ENCODE results near the gene JSRP1.

The JSRP1 gene

DNA sequence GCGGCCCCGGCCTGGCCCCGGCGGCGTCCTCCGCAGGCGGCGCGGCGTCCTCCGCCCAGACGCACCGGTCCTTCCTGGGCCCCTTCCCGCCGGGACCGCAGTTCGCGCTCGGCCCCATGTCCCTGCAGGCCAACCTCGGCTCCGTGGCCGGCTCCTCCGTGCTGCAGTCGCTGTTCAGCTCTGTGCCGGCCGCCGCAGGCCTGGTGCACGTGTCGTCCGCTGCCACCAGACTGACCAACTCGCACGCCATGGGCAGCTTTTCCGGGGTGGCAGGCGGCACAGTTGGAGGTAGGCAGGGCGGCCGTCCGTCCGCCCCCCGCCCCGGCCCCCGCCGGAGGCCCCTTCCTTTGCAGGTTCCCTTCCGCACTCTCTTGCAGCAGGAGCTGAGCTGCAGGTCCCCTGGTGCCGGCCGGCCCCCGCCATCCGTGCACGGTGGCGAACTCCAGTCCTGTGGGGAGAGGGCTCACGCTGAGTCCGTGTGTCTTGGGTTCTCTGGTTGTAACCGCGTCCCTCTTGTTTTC lies 29.3 kb downstream of the JSRP1 start:
- no peak for TF ChIP-seq ZFX (IDR thresholded peaks at IDR 0.05)
- TF ChIP-seq, protein P1, sequence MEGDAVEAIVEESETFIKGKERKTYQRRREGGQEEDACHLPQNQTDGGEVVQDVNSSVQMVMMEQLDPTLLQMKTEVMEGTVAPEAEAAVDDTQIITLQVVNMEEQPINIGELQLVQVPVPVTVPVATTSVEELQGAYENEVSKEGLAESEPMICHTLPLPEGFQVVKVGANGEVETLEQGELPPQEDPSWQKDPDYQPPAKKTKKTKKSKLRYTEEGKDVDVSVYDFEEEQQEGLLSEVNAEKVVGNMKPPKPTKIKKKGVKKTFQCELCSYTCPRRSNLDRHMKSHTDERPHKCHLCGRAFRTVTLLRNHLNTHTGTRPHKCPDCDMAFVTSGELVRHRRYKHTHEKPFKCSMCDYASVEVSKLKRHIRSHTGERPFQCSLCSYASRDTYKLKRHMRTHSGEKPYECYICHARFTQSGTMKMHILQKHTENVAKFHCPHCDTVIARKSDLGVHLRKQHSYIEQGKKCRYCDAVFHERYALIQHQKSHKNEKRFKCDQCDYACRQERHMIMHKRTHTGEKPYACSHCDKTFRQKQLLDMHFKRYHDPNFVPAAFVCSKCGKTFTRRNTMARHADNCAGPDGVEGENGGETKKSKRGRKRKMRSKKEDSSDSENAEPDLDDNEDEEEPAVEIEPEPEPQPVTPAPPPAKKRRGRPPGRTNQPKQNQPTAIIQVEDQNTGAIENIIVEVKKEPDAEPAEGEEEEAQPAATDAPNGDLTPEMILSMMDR (conservative IDR thresholded peaks at IDR 0.05) = no peak

DNA sequence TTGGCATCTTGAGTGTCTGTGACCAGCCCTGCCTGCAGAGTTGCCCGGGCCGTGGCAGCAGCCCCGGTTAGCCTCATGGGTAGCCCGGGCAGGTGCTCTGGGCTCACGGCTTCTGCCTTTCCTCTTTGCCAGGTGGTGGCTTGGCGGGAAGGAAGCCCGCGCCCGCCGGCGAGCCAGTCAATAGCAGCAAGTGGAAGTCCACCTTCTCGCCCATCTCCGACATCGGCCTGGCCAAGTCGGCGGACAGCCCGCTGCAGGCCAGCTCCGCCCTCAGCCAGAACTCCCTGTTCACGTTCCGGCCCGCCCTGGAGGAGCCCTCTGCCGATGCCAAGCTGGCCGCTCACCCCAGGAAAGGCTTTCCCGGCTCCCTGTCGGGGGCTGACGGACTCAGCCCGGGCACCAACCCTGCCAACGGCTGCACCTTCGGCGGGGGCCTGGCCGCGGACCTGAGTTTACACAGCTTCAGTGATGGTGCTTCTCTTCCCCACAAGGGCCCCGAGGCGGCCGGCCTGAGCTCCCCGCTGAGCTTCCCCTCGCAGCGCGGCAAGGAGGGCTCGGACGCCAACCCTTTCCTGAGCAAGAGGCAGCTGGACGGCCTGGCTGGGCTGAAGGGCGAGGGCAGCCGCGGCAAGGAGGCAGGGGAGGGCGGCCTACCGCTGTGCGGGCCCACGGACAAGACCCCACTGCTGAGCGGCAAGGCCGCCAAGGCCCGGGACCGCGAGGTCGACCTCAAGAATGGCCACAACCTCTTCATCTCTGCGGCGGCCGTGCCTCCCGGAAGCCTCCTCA lies 30.0 kb downstream of the JSRP1 start:
- no peak overlapping the region for H3K27ac ChIP-seq
- TF ChIP-seq, protein P1 (conservative IDR thresholded peaks at IDR 0.05) = no peak
- no peak for TF ChIP-seq ZFX (IDR thresholded peaks at IDR 0.05)

More for the DNA sequence above, 29.3 kb downstream of the JSRP1 start:
- no peak overlapping the region for H3K27ac ChIP-seq

GRCh38 chr19:2225415-2226050 lies 30.7 kb downstream of the JSRP1 start:
- H3K27ac ChIP-seq = no peak overlapping the region
- TF ChIP-seq ZFX (IDR thresholded peaks at IDR 0.05) = no peak
- TF ChIP-seq, protein P1 (conservative IDR thresholded peaks at IDR 0.05) = no peak

DNA sequence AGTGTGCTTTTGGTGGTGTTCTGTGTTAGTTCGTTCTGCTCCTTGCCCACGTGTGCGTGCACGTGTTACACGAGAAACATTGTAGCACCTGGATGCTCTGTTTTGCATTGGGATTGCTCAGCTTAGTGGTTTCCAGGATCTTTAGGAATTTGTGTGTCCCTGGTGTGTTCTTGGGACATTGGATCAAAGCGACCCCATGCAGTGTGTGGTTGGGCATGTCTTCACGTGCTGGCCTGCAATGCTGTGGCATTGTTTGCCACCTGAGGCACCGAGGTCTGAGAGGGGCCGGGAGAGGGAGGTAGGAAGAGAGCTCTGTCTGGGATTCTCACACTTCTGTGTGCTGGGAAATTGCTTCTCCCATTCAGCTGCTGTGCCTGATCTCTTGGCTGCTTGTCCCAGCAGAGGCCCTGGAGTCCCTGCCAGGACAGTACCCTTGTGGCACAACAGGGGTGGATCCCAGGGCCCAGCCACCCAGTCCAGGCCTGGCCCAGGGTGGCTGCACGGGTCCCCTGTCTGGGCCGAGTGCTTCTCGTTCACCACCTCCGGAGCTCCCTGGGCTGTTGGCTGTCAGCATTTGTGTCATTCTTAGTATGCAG lies 31.4 kb downstream of the JSRP1 start:
- no peak for TF ChIP-seq ZFX (IDR thresholded peaks at IDR 0.05)
- TF ChIP-seq, protein P1 (conservative IDR thresholded peaks at IDR 0.05) = no peak
- no peak overlapping the region for H3K27ac ChIP-seq

- H3K27ac ChIP-seq = no peak overlapping the region
- no peak for TF ChIP-seq ZFX (IDR thresholded peaks at IDR 0.05)
- TF ChIP-seq, protein P1 (conservative IDR thresholded peaks at IDR 0.05) = no peak
Observed at GRCh38 chr19:2223959-2224358, 32.3 kb downstream of the JSRP1 start.

DNA sequence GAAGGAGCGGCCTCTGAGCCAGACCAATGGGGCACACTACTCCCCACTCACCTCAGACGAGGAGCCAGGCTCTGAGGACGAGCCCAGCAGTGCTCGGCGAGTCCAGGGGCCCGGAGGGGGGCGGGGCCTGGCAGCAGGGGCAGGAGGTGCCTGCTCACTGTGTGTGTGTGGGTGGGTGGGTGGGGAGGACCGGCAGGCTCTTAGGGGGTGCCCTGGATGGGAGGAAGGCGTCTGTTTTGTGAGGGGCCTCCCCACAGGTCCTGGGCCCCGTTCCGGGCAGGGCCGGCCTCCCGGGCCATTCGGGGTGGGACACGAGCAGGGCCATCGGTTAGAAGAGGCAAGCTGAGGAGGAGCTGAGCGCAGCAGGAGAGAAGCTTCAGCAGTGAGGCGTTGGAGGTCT lies 32.8 kb downstream of the JSRP1 start:
- H3K27ac ChIP-seq = no peak overlapping the region
- TF ChIP-seq, protein P1 (conservative IDR thresholded peaks at IDR 0.05) = no peak
- no peak for TF ChIP-seq ZFX (IDR thresholded peaks at IDR 0.05)

GRCh38 chr19:2221918-2222317 lies 34.3 kb downstream of the JSRP1 start:
- H3K27ac ChIP-seq = no peak overlapping the region
- TF ChIP-seq, protein P1 (conservative IDR thresholded peaks at IDR 0.05) = no peak
- no peak for TF ChIP-seq ZFX (IDR thresholded peaks at IDR 0.05)
